A204.1 (cell line): ENCODE measurements around the gene EFNA1.
A peak's percentile ranks its signal among the peaks of the same experiment; 100 is the strongest.

Experiments used
- FAIRE-seq: peaks from 2 replicates; lab custom pipeline; 2012; peaks lifted over from hg19 to GRCh38; lab: Jason Lieb, UNC

EFNA1 gene

GRCh38 chr1:155127105-155127966 is at the start of gene EFNA1:
Gene EFNA1 (plus strand): TSS chr1:155127876. CDS start chr1:155127978, 102 bp downstream.
- no peak for FAIRE-seq

GRCh38 chr1:155078469-155079209 is 49.0 kb upstream of the EFNA1 start, which contains the start of gene EFNA3:
Gene EFNA3 (plus strand): TSS chr1:155078837. CDS start chr1:155078942, 105 bp downstream.
- no peak for FAIRE-seq

GRCh38 chr1:155079210-155079486 is 48.5 kb upstream of the EFNA1 start:
- FAIRE-seq = no peak

- FAIRE-seq = no peak
Measured at GRCh38 chr1:155079487-155080311, 48.0 kb upstream of the EFNA1 start.

- no peak for FAIRE-seq
Measured at GRCh38 chr1:155080312-155081228, 47.1 kb upstream of the EFNA1 start.

GRCh38 chr1:155081472-155082300 is 46.0 kb upstream of the EFNA1 start:
- FAIRE-seq = no peak

- no peak for FAIRE-seq
Measured at GRCh38 chr1:155082301-155083051, 45.2 kb upstream of the EFNA1 start.

GRCh38 chr1:155083052-155083541 is 44.6 kb upstream of the EFNA1 start:
- FAIRE-seq = no peak

GRCh38 chr1:155083865-155084721 is 43.6 kb upstream of the EFNA1 start:
- no peak for FAIRE-seq

GRCh38 chr1:155084722-155085503 is 42.8 kb upstream of the EFNA1 start:
- peak; percentile 90 for FAIRE-seq

- FAIRE-seq = no peak
Measured at GRCh38 chr1:155085504-155086127, 42.1 kb upstream of the EFNA1 start.

GRCh38 chr1:155086128-155086741 is 41.4 kb upstream of the EFNA1 start:
- FAIRE-seq = no peak

GRCh38 chr1:155086856-155087535 is 40.7 kb upstream of the EFNA1 start:
- no peak for FAIRE-seq

- no peak for FAIRE-seq
Measured at GRCh38 chr1:155091071-155092051, 36.3 kb upstream of the EFNA1 start.

- FAIRE-seq = no peak
Measured at GRCh38 chr1:155092131-155092530, 35.5 kb upstream of the EFNA1 start.
